Kidney (tissue), 14 donors: ENCODE results near the gene EFCAB6. TPM values are rescaled to one million over a fixed set of nuclear protein-coding genes. Genes with fewer than 3 reads are reported as not detected.

Experiments used
- DNase-seq, 5 donors: peaks; one replicate each; pipeline ENCODE4 v3.0.0-alpha.2; 2013 to 2020
- FAIRE-seq: peaks from 2 replicates; lab custom pipeline; 2012; peaks lifted over from hg19 to GRCh38; lab: Jason Lieb, UNC
- H3K27ac ChIP-seq, 2 donors: one replicate each; pipeline ENCODE4 v1.7.0; 2013; ENCODE audit warnings: low read depth in 2 of 2, low read length in 2 of 2, inconsistent platforms in 1 of 2
- H3K27me3 ChIP-seq: one replicate; pipeline ENCODE4 v1.7.1; 2013; ENCODE audit warnings: low read length, inconsistent platforms; ENCODE audit not compliant: control insufficient read depth, insufficient read depth
- H3K36me3 ChIP-seq, 3 donors: one replicate each; pipeline versions ENCODE4 v1.7.0 to v1.7.1; 2013; ENCODE audit warnings: low read length in 3 of 3, control low read depth in 1 of 3, inconsistent platforms in 1 of 3; ENCODE audit not compliant: insufficient read depth in 3 of 3, control insufficient read depth in 2 of 3
- H3K4me1 ChIP-seq, 3 donors: one replicate each; pipeline versions ENCODE4 v1.7.0 to v1.7.1; 2013; ENCODE audit warnings: low read length in 3 of 3, inconsistent platforms in 1 of 3, low read depth in 1 of 3; ENCODE audit not compliant: control insufficient read depth in 2 of 3, insufficient read depth in 2 of 3
- H3K4me3 ChIP-seq, 3 donors: one replicate each; pipeline versions ENCODE4 v1.7.0 to v1.8.1; 2013; ENCODE audit warnings: low read length in 3 of 3, control low read depth in 1 of 3, inconsistent platforms in 1 of 3
- H3K9ac ChIP-seq, 3 donors: one replicate each; pipeline versions ENCODE4 v1.7.0 to v1.7.1; 2013; ENCODE audit warnings: low read length in 3 of 3, control low read depth in 1 of 3, inconsistent platforms in 1 of 3
- H3K9me3 ChIP-seq, 3 donors: one replicate each; pipeline versions ENCODE4 v1.7.0 to v1.7.1; 2013; ENCODE audit warnings: low read length in 3 of 3, control low read depth in 1 of 3, inconsistent platforms in 1 of 3; ENCODE audit not compliant: control insufficient read depth in 2 of 3, insufficient read depth in 1 of 3
- intact Hi-C: fragments of 100-400 bp; cut with DNase I; formaldehyde crosslinking; loops from one replicate; pipeline ENCODE4 v1.11.1; 2022
- polyA plus RNA-seq: library from polyadenylated mRNA; stranded (reverse); fragments of 350-450 nt; fragmentation: Illumina TruSeq; extraction: RNeasy Lipid Tissue Mini Kit (QIAGEN cat#74804); gene quantifications from one replicate; pipeline ENCODE4 v1.2.3, GENCODE V29; 2014; ENCODE audit warnings: low read depth, low replicate concordance; ENCODE audit not compliant: insufficient read depth
- total RNA-seq: library from RNA; stranded (reverse); fragmentation: NEBNext Ultra II Directional; extraction: Animal tissue kit (Norgen Biotek cat#: 25700); gene quantifications from one replicate; pipeline ENCODE4 v1.2.1, GENCODE V29; 2021
- TF ChIP-seq, protein P1 (sequence below): IDR thresholded peaks from 3 replicates; pipeline ENCODE4 v1.5.1; 2012; ENCODE audit warnings: mild to moderate bottlenecking, moderate library complexity, borderline replicate concordance; ENCODE audit not compliant: insufficient read depth; ENCODE audit errors: extremely low read depth
- donor health status: control.
- donor health status: control.
- donor health status: control.
- donor health status: control.
- donor health status: control.
- donor health status: DM: yes; HTN: yes; CAD: no.
- donor health status: Normal renal cell carcinoma (clear cell type).

EFCAB6 gene
- total and polyA plus RNA-seq, 2 donors from 2014 or later, result 1.5 to 11.8 TPM

GRCh38 chr22:43833286-43834240, 21.5 kb upstream of the EFCAB6 start:
- Histone ChIP-seq H3K9ac (no peak overlapping the region), H3K27me3 (no peaks in the 10 kb centered on the region)
- no peak for FAIRE-seq

GRCh38 chr22:43832393-43833265, 20.5 kb upstream of the EFCAB6 start:
- peak in 2 of 5 donors; percentile 34 to 52 for DNase-seq

More at GRCh38 chr22:43833286-43834240, 21.5 kb upstream of the EFCAB6 start:
- H3K36me3 ChIP-seq, result no peaks in the 10 kb centered on the region
- TF ChIP-seq, protein P1, sequence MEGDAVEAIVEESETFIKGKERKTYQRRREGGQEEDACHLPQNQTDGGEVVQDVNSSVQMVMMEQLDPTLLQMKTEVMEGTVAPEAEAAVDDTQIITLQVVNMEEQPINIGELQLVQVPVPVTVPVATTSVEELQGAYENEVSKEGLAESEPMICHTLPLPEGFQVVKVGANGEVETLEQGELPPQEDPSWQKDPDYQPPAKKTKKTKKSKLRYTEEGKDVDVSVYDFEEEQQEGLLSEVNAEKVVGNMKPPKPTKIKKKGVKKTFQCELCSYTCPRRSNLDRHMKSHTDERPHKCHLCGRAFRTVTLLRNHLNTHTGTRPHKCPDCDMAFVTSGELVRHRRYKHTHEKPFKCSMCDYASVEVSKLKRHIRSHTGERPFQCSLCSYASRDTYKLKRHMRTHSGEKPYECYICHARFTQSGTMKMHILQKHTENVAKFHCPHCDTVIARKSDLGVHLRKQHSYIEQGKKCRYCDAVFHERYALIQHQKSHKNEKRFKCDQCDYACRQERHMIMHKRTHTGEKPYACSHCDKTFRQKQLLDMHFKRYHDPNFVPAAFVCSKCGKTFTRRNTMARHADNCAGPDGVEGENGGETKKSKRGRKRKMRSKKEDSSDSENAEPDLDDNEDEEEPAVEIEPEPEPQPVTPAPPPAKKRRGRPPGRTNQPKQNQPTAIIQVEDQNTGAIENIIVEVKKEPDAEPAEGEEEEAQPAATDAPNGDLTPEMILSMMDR, result no peak
- no peak overlapping the region for H3K27ac ChIP-seq
- DNase-seq, result peak in 1 of 5 donors; percentile 47
- H3K9me3 ChIP-seq, result no peaks in the 10 kb centered on the region
- intact Hi-C loops, result no loop called here
- H3K4me1 ChIP-seq, result no peaks in the 10 kb centered on the region
- H3K4me3 ChIP-seq, result no peak overlapping the region

GRCh38 chr22:43831561-43832392, 19.7 kb upstream of the EFCAB6 start:
- no peak for FAIRE-seq
- Histone ChIP-seq H3K9ac (no peak overlapping the region), H3K9me3 (no peaks in the 10 kb centered on the region), H3K27me3 (no peaks in the 10 kb centered on the region), H3K36me3 (no peaks in the 10 kb centered on the region), H3K4me1 (peaks cover 0 to 3% (median 2%) of the 10 kb centered on the region in 3 donors), H3K27ac (no peak overlapping the region), H3K4me3 (no peak overlapping the region)
- intact Hi-C loops, result no loop called here
- DNase-seq, result peak in 2 of 5 donors; percentile 28 to 42
- TF ChIP-seq, protein P1, result no peak

More at GRCh38 chr22:43832393-43833265, 20.5 kb upstream of the EFCAB6 start:
- H3K27ac ChIP-seq, result no peak overlapping the region
- no peak for FAIRE-seq
- TF ChIP-seq, protein P1, result no peak
- intact Hi-C loops, result no loop called here
- H3K9me3 ChIP-seq, result no peaks in the 10 kb centered on the region
- H3K9ac ChIP-seq, result no peak overlapping the region
- H3K36me3 ChIP-seq, result no peaks in the 10 kb centered on the region
- no peaks in the 10 kb centered on the region for H3K27me3 ChIP-seq
- no peak overlapping the region for H3K4me3 ChIP-seq
- no peaks in the 10 kb centered on the region for H3K4me1 ChIP-seq
